ENCODE data around the gene SLC12A7.
A peak's percentile ranks its signal among the peaks of the same experiment; 100 is the strongest.
"Not testable (repeated sequence)": the region's sequence is repeated elsewhere in the genome, so short reads cannot be mapped to it uniquely, and the experiment has no call there.

The SLC12A7 gene

GRCh38 chr5:1035421-1036405 lies 76.2 kb downstream of the SLC12A7 start:
- no peak for DNase-seq (ENCODE audit: low spot score)

GRCh38 chr5:1034986-1035385 lies 76.9 kb downstream of the SLC12A7 start:
- DNase-seq (ENCODE audit: low spot score), result no peak

- DNase-seq (ENCODE audit: low spot score), result no peak
Observed at GRCh38 chr5:1034421-1034905, 77.4 kb downstream of the SLC12A7 start.

- DNase-seq (ENCODE audit: low spot score), result peak; percentile 9
Observed at GRCh38 chr5:1033606-1034420, 78.0 kb downstream of the SLC12A7 start.

GRCh38 chr5:1033178-1033577 lies 78.7 kb downstream of the SLC12A7 start:
- DNase-seq (ENCODE audit: low spot score), result no peak

- no peak for DNase-seq (ENCODE audit: low spot score)
Observed at GRCh38 chr5:1032551-1033027, 79.3 kb downstream of the SLC12A7 start.

- DNase-seq (ENCODE audit: low spot score), result no peak
Observed at GRCh38 chr5:1032011-1032410, 79.9 kb downstream of the SLC12A7 start.

- no peak for DNase-seq (ENCODE audit: low spot score)
Observed at GRCh38 chr5:1031306-1031959, 80.4 kb downstream of the SLC12A7 start.

- DNase-seq (ENCODE audit: low spot score), result no peak
Observed at GRCh38 chr5:1030801-1031271, 81.0 kb downstream of the SLC12A7 start.

GRCh38 chr5:1029945-1030625 lies 81.8 kb downstream of the SLC12A7 start:
- DNase-seq (ENCODE audit: low spot score), result no peak

- DNase-seq (ENCODE audit: low spot score), result no peak
Observed at GRCh38 chr5:1029282-1029944, 82.5 kb downstream of the SLC12A7 start.

GRCh38 chr5:1028481-1029281 lies 83.2 kb downstream of the SLC12A7 start:
- no peak for DNase-seq (ENCODE audit: low spot score)

- DNase-seq (ENCODE audit: low spot score), result no peak
Observed at GRCh38 chr5:1027631-1028441, 84.0 kb downstream of the SLC12A7 start.

- no peak for DNase-seq (ENCODE audit: low spot score)
Observed at GRCh38 chr5:1026700-1027621, 84.9 kb downstream of the SLC12A7 start.

- DNase-seq (ENCODE audit: low spot score), result not testable (repeated sequence)
Observed at GRCh38 chr5:1021969-1022336, 89.9 kb downstream of the SLC12A7 start.

- no peak for DNase-seq (ENCODE audit: low spot score)
Observed at GRCh38 chr5:1021136-1021968, 90.5 kb downstream of the SLC12A7 start.

GRCh38 chr5:1020452-1020961 lies 91.4 kb downstream of the SLC12A7 start:
- no peak for DNase-seq (ENCODE audit: low spot score)
